Activated T-helper 1 cell treated with anti-CD3 and anti-CD28 coated beads, Interleukin-2, amount 50 U/mL, for 16 hours (primary cell): ENCODE results near the gene XYLB.
A peak's percentile ranks its signal among the peaks of the same experiment; 100 is the strongest.

Source experiments
- DNase-seq, 2 donors: peaks; one replicate each; pipeline ENCODE4 v3.0.0-alpha.2; 2020; ENCODE audit warnings: low read depth in 1 of 2, low spot score in 1 of 2

XYLB gene

DNA sequence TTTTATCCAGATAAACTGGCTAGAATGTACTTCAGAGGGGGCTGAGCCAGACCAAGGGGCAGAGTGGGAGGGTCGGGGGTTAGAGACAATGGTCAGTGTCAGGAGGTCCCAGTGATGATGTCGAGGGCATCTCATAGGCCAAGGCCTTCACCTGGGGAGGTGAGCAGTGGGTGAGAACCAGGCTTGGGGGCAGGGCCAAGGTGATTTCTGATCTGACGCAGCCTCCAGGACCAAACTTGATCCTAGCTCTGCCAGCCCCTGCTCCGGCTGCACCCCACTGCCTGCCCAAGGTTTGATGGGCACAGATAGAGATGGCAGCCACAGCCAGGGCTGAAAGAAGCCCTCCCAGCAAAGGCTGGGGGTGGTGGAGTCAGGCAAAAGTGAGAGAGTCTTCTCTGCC is 14.9 kb downstream of the XYLB start:
- DNase-seq, result no peak

DNA sequence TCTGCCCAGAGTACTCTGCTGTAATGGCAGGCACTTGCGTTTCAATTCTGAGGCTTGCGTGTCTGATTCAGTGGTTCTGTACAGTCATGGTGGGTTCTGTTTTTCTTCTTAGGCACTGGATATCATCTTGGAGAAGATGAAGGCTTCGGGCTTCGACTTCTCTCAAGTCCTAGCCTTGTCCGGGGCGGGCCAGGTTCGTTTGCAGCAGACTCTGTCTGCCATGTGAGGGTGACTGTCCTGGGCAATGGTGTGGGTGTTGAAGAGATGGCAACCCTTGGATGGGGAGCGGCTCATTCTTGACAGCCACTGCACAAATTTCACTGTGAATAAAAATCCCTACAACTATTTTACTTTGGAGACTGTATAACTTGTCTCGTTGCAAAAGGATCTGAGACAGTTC is 16.2 kb downstream of the XYLB start:
- no peak for DNase-seq

- no peak for DNase-seq
These were observed 18.3 kb downstream of the XYLB start for GRCh38 chr3:38364721-38365400.

DNA sequence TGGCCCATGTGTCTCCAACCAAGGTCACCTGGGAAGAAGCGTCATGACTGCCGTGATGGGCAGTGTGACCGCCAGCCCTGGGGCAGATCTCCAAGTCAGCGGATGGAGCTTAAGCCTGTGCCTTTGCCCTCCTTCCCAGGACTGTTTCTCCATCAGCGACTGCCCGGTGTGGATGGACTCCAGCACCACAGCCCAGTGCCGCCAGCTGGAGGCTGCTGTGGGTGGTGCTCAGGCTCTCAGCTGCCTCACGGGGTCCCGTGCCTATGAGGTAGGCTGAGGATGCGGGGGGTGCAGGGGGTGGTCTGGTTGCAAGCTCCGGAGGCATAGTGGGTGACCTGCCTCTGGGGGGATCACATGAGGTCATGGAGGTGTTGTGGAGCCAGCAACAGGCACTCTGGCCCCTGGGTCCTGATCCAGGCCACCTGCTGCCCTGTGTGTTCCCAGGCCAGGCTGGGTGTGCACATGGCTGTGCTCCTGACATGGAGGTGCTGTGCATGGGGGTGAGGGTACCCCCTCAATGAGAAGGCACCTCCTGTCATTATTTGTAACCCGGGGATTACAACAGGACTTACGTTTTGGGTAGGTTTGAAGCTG is 19.0 kb downstream of the XYLB start:
- DNase-seq, result no peak

DNA sequence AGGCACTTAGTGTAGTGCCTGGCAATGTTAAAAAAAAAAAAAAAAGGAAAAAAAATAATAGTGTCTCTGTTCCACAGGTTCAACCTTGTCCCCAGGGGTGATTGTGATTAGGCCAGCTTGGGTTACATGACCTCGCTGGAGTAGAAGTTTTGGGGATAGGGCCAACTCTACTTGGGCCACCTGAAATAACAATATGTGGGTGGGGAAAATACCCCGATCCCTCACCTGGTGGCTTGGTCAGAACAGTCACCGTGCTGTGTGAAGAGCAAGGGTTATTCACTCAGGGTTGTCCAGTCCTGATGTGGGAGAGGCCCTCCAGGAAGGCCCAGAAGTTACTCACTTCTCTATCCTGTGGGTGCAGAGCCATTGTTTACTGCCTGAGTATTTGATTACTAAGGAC is 19.5 kb downstream of the XYLB start:
- DNase-seq, result no peak

- no peak for DNase-seq
These were observed 21.2 kb downstream of the XYLB start for GRCh38 chr3:38367779-38368178.

DNA sequence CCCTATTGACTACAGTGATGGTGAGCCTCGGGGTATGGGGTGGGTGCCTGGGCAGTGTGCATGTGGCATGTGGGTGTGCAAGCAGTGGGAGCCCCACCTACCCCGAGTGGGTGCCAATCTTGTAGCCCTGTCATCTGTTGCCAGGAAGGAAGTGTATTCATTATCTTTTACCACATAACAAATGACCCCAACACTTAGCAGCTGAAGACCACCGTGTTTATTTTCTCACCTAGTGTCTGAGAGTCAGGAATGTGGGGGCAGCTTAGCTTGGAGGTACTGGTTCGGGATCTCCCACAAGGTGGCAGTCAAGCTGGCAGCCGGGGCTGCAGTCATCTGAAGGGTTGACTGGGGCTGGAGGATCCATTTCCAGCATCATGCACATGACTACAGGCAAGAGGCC is 21.7 kb downstream of the XYLB start:
- DNase-seq, result no peak

DNA sequence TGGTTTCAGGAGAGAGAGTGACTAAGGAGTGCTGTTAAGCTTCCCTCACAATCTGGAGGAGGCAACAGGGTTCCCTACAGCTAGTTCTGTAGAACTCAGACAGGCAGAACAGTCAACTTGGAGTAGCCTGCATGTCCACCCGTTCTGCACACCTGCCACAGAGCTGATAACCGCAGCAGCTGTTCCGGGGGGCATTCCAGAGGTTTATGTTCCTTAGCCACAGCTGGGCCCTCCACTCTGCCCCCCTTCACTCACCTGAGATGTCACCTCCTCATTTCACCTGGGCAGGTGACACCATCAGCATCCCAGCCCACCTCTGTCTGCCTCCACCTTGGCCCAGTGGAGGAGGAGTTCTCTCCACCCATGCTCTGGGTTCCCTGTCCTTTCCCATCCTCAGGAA is 22.6 kb downstream of the XYLB start:
- no peak for DNase-seq

GRCh38 chr3:38370149-38370548 is 23.6 kb downstream of the XYLB start:
- no peak for DNase-seq

GRCh38 chr3:38370861-38371260 is 24.3 kb downstream of the XYLB start:
- no peak for DNase-seq

DNA sequence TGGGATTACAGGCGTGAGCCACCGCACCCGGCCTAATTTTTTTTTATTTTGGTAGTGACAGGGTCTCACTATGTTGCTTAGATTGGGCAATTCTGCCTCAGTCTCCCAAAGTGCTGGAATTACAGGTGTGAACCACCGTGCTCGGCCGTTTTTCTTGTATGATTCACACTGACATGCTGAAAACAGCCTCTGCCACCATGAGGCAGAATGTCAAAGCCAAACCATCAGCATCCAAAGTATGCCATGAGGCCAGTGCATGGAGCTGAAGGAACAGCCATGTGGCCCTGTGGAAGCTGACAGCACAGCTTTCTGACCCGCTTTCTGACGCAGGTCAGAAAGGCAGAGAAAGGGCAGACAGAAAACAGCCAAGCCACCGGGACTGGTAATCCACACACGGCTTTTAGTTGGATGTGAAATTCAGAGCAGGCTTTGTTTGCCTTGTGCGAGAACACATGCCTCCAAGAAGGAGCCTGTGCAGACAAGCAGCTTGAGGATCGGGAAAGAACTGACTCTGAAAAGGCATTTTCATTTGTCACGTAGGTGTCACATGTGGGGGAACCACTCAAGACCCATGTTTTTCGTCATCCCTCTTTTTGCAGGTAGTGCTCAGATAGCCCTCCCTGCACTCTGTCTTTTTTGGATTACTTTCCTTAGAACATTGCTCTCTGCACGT is 25.1 kb downstream of the XYLB start:
- DNase-seq, result no peak

GRCh38 chr3:38372214-38372601 is 25.6 kb downstream of the XYLB start:
- no peak for DNase-seq

DNA sequence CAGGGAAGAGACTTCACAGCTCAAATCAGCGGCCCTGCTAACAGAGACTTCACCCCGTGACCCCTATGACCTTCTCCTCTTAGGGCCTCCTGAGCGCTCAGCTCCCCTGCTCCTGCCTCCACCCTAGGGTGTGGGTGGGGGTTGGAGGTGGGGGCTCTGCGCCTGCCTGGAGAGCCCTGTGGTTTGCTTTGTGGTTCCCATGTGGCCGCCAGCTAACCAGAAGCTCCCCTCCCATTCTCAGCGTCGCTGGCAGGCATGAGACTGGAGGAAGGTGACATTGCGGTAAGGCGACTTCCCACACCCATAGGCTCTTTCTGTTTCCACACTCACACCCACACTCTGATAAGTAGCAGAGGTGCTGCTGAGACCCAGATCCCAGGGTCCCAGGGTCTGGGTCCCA is 27.6 kb downstream of the XYLB start:
- DNase-seq, result peak in 1 of 2 donors; percentile 2

GRCh38 chr3:38375072-38375471 is 28.5 kb downstream of the XYLB start:
- no peak for DNase-seq

GRCh38 chr3:38375488-38376097 is 29.0 kb downstream of the XYLB start:
- no peak for DNase-seq

DNA sequence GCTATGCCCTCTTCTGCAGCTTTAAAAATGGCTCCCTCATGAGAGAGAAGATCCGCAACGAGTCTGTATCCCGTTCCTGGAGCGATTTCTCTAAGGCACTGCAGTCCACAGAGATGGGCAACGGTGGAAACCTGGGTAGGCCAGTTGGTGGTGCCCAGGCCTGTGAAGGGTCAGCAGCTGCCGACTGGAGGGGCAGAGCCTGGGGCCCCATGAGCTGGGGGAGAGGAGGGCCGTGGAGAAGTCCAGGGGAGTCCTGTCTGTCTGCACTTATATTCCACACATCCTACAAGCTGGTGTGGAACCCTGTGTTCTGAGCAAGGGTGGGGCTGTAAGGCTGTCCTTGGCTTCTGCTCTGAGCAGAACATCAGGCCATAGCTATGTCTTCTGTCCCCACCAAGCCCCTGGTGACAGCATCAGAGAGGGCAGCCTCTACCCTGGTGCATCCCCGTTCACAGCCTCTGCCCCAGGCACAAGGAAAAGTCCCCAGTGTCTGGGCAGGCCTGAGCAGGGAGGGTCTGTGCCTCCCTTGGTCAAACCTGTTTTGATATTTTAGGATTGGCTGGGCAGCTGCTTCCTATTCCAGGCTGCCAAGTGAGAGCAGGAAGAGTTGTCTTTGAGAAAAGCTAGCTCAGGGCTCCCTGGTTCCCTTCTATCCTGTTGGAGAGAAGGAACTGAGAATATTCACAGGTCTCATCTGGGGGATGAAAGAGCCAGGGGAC is 29.7 kb downstream of the XYLB start:
- DNase-seq, result no peak

- no peak for DNase-seq
These were observed 32.7 kb downstream of the XYLB start for GRCh38 chr3:38379201-38379770.

DNA sequence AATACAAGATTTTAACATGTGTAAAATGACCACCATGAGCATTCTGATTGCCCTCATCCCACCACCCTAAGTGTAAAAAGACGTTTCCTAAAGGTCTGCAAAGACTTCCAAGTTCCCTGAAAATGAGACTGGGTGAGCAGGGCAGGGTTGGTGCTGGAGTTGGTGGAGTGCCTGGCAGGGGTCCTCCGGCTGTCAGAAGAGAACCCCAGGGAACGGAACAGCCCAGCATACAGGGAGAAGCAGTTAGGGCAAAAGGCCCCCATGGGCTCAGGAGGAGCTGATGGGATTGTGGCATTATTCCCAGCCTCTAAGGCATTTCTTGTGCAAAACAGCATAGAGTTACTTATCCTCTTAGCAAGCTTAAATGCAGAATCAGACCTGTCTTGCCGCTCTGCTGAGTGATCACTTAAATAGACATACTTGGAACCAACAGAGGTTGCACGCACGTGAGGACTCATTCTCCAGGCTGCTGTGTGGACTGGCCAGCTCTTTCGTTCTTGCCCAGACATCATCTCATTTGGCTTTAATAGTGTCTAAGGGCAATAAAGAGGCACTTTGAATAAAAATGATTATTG is 36.0 kb downstream of the XYLB start:
- DNase-seq, result no peak

DNA sequence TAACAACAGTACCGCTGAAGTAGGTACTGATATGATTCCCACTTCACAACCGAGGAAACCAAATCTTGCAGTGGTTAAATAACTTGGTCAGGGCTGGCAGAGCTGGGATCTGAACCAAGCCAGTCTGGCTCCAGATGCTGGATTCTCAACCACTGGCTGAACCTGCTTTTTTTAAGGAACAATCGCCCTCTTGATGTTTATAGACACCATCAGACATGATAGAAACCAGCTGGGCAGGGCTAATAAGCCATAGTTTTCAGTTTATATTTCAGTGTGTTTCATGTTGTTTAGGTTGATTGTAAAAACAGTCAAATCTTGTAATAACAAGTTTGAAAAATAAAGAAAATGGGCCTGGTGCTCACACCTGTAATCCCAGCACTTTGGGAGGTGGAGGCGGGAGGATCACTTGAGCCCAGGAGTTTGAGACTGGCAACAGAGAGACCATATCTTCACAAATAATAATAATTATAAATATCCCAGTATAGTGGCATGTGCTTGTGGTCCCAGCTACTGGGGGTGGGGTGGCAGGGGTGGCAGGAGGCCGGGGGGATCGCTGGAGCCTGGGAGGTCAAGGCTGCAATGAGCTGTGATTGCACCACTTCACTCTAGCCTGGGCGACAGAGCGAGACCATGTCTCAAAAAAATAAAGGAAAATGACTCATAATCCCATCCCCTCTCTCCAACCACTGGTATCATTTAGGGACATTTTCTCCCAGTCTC is 36.7 kb downstream of the XYLB start:
- DNase-seq, result no peak

DNA sequence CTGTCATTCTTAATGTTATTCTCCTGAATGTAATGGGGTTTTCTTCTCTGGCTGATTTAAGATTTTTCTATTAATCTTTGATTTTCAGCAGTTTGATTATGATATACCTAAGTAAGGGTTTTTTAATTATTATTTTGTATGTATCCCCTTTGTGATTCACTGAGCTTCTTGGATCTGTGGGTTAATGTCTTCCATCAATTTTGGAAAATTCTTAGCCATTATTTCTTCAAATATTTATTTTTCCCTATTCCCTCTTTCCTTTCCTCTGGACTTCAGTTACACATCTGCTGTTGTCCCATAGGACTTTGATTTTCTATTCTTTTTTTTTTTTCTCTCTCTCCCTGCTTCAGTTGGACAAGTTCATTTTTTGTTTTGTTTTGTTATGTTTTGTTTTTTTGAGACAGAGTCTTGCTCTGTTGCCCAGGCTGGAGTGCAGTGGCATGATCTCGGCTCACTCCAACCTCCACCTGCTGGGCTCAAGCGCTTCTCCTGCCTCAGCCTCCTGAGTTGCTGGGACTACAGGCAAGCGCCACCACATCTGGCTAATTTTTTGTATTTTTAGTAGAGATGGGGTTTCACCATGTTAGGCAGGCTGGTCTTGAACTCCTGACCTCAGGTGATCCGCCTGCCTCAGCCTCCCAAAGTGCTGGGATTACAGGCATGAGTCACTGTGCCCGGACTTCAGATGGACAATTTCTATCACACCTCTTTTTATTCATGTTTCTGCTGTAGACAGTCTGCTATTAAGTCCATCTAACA is 40.6 kb downstream of the XYLB start:
- no peak for DNase-seq
